Endothelial cell of umbilical vein (primary cell): Measurements from ENCODE around the gene OR51V1. TPM values are rescaled to one million over a fixed set of nuclear protein-coding genes. Genes with fewer than 3 reads are reported as not detected.

Experiments
- BruUV-seq: library from RNA; stranded (reverse); fragments of 400-500 nt; replicated peaks from 2 replicates; lab custom pipeline; 2021; lab: Mats Ljungman, UMichigan
- CTCF ChIA-PET: fragments of 300-600, 350-600 bp; sonication (Branson Sonifier 250); formaldehyde crosslinking; loops from one replicate; lab custom pipeline; 2021; ENCODE audit warnings: antibody characterized with exemption, inconsistent platforms; lab: Charles Lee
- POLR2A ChIA-PET: fragments of 300-600, 350-600 bp; sonication (Branson Sonifier 250); formaldehyde crosslinking; loops from one replicate; lab custom pipeline; 2021; ENCODE audit warnings: antibody characterized with exemption, inconsistent platforms; lab: Charles Lee
- DNase-seq: peaks from one replicate; pipeline ENCODE4 v3.0.0-alpha.2; 2011; ENCODE audit warnings: low read depth, low spot score
- FAIRE-seq: peaks from 2 replicates; lab custom pipeline; 2011; peaks lifted over from hg19 to GRCh38; lab: Jason Lieb, UNC
- H2AFZ ChIP-seq: 2 replicates; pipeline ENCODE4 v1.6.0; 2012; ENCODE audit warnings: low read depth, low read length, control low read depth, inconsistent platforms
- H3K27ac ChIP-seq: 2 replicates; pipeline ENCODE4 v1.5.1; 2011; ENCODE audit warnings: low read depth, mild to moderate bottlenecking, control low read depth, low read length, moderate library complexity; ENCODE audit not compliant: insufficient read depth
- H3K27me3 ChIP-seq, 2 experiments: 2 replicates each; pipeline versions ENCODE4 v1.6.0 to v1.6.1; 2011; ENCODE audit warnings: low read length in 2 of 2, mixed read lengths in 1 of 2; ENCODE audit not compliant: control insufficient read depth in 2 of 2, insufficient read depth in 2 of 2
- H3K36me3 ChIP-seq, 2 experiments: 2 replicates in 1 of 2; 3 replicates in 1 of 2; pipeline ENCODE4 v1.5.1; 2011; ENCODE audit warnings: low read length in 2 of 2, mild to moderate bottlenecking in 1 of 2, moderate library complexity in 1 of 2; ENCODE audit not compliant: control insufficient read depth in 2 of 2, insufficient read depth in 2 of 2; ENCODE audit errors: extremely low read depth in 1 of 2
- H3K4me1 ChIP-seq: 3 replicates; pipeline ENCODE4 v1.5.1; 2011; ENCODE audit warnings: mild to moderate bottlenecking, low read length; ENCODE audit not compliant: control insufficient read depth, insufficient read depth; ENCODE audit errors: extremely low read depth
- H3K4me2 ChIP-seq: 2 replicates; pipeline ENCODE4 v1.6.1; 2011; ENCODE audit warnings: low read length, control low read depth, mixed read lengths; ENCODE audit not compliant: insufficient read depth
- H3K4me3 ChIP-seq, 3 experiments: fragments of 200-600 bp in 1 of 3; sonication (generic), shearing (Covaris generic) in 1 of 3; replicated peaks in 1 of 3; 2 replicates each; pipeline ENCODE4 v1.5.1; 2011 to 2016; ENCODE audit warnings: control low read depth in 3 of 3, low read length in 3 of 3, mild to moderate bottlenecking in 2 of 3, inconsistent platforms in 1 of 3, low read depth in 1 of 3, moderate library complexity in 1 of 3; ENCODE audit not compliant: insufficient read depth in 1 of 3
- H3K79me2 ChIP-seq: 2 replicates; pipeline ENCODE4 v1.6.0; 2012; ENCODE audit warnings: low read length, inconsistent platforms; ENCODE audit not compliant: control insufficient read depth, insufficient read depth
- H3K9ac ChIP-seq: replicated peaks from 2 replicates; pipeline ENCODE3; 2011; ENCODE audit warnings: low read length, control low read depth; ENCODE audit not compliant: insufficient read depth; ENCODE audit errors: extremely low read depth
- H3K9me1 ChIP-seq: replicated peaks from 3 replicates; pipeline ENCODE4 v1.6.0; 2011; ENCODE audit warnings: mild to moderate bottlenecking, low read length; ENCODE audit not compliant: control insufficient read depth, insufficient read depth; ENCODE audit errors: extremely low read depth
- H3K9me3 ChIP-seq: replicated peaks from 2 replicates; pipeline ENCODE4 v1.5.1; 2012; ENCODE audit warnings: low read length, inconsistent platforms; ENCODE audit not compliant: control insufficient read depth, insufficient read depth
- H4K20me1 ChIP-seq: replicated peaks from 2 replicates; pipeline ENCODE3; 2011; ENCODE audit warnings: mild to moderate bottlenecking, low read length; ENCODE audit not compliant: control insufficient read depth, insufficient read depth; ENCODE audit errors: extremely low read depth
- EZH2 ChIP-seq: IDR thresholded peaks from 2 replicates; pipeline ENCODE4 v1.6.1; 2012; ENCODE audit warnings: borderline replicate concordance, low read depth, mild to moderate bottlenecking, moderate library complexity, low read length, inconsistent platforms; ENCODE audit not compliant: severe bottlenecking
- FOS ChIP-seq: IDR thresholded peaks from 2 replicates; pipeline ENCODE4 v1.6.1; 2011; ENCODE audit warnings: mild to moderate bottlenecking, low read length, moderate library complexity, borderline replicate concordance; ENCODE audit not compliant: insufficient read depth
- GATA2 ChIP-seq: IDR thresholded peaks from 2 replicates; pipeline ENCODE4 v1.7.0; 2011; ENCODE audit warnings: low read depth, mild to moderate bottlenecking, moderate library complexity, mixed read lengths, low read length; ENCODE audit not compliant: insufficient read length, insufficient read depth
- JUN ChIP-seq: IDR thresholded peaks from 2 replicates; pipeline ENCODE4 v1.6.1; 2011; ENCODE audit warnings: borderline replicate concordance, low read depth; ENCODE audit not compliant: insufficient read length, insufficient read depth
- MYC ChIP-seq: IDR thresholded peaks from one replicate; pipeline ENCODE4 v1.6.1; 2011; ENCODE audit warnings: mild to moderate bottlenecking, low read depth, low read length
- POLR2A ChIP-seq: IDR thresholded peaks from 2 replicates; pipeline ENCODE4 v1.6.1; 2012; ENCODE audit warnings: low read depth, mild to moderate bottlenecking, control low read depth, low read length
- POLR2AphosphoS5 ChIP-seq: IDR thresholded peaks from 2 replicates; pipeline ENCODE4 v1.6.1; 2012; ENCODE audit warnings: low read depth, mild to moderate bottlenecking, control low read depth, low read length, moderate library complexity; ENCODE audit not compliant: insufficient read depth
- dilution Hi-C: fragments of 300-500 bp; cut with MboI; formaldehyde crosslinking; loops from one replicate; pipeline ENCODE4 v1.15.0; 2019; ENCODE audit warnings: low sequenced_read_pairs; ENCODE audit not compliant: extremely low pct_ligation_motif_present
- intact Hi-C: fragments of 100-400 bp; cut with micrococcal nuclease; formaldehyde crosslinking; loops from one replicate; pipeline ENCODE4 v1.10.0; 2022
- polyA plus RNA-seq, 4 experiments: library from polyadenylated mRNA; depleted of rRNA in 3 of 4; stranded (reverse) in 3 of 4; unstranded in 1 of 4; fragments of >200 nt; gene quantifications; 2 replicates each; pipeline versions ENCODE4 v1.2.1 to v1.2.3, GENCODE V29; 2011 to 2012; ENCODE audit warnings: missing spikeins in 1 of 4
- total RNA-seq: library from RNA; stranded (reverse); gene quantifications from 2 replicates; pipeline ENCODE4 v1.2.3, GENCODE V29; 2021
- TF ChIP-seq, protein P1 (sequence below), 2 donors: IDR thresholded peaks; 1 replicate in 1 of 2; 2 replicates in 1 of 2; pipeline ENCODE4 v1.5.1; 2011; ENCODE audit warnings: low read length in 2 of 2, mild to moderate bottlenecking in 2 of 2, moderate library complexity in 2 of 2, control low read depth in 1 of 2, inconsistent platforms in 1 of 2, low read depth in 1 of 2; ENCODE audit not compliant: insufficient read depth in 1 of 2; ENCODE audit errors: extremely low read depth in 1 of 2
- TF ChIP-seq, protein P2 (sequence below): IDR thresholded peaks from 2 replicates; pipeline ENCODE4 v1.6.1; 2011; ENCODE audit not compliant: insufficient read depth, insufficient read length

OR51V1 gene
- total and polyA plus RNA-seq, 2 donors (not counting 3 experiments of a cell fraction or from before 2014, with no cell fraction given): not detected

DNA sequence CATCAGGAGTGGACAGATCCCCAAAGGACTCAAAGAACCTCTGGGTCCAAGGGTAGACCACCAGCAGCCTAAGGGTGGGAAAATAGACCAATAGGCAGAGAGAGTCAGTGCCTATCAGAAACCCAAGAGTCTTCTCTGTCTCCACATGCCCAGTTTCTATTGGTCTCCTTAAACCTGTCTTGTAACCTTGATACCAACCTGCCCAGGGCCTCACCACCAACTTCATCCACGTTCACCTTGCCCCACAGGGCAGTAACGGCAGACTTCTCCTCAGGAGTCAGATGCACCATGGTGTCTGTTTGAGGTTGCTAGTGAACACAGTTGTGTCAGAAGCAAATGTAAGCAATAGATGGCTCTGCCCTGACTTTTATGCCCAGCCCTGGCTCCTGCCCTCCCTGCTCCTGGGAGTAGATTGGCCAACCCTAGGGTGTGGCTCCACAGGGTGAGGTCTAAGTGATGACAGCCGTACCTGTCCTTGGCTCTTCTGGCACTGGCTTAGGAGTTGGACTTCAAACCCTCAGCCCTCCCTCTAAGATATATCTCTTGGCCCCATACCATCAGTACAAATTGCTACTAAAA lies 26.3 kb upstream of the OR51V1 start, which contains the start of gene HBB:
Gene HBB, minus strand, starts transcription at position 340 of the 579 bp plus-strand sequence. Its CDS starts 50 bp downstream, at position 290.
- no TSS peak for BruUV-seq
- ChIA-PET CTCF (no interaction called here), POLR2A (no interaction called here)
- dilution Hi-C loops (no loop called here), intact Hi-C loops (no loop called here)
- H3K27ac ChIP-seq: no peak within 1 kb of the TSS
- H3K79me2 ChIP-seq: no peaks in the 10 kb centered on the region
- TF ChIP-seq POLR2AphosphoS5 (no peak), MYC (no peak), FOS (no peak), EZH2 (no peak), JUN (no peak), GATA2 (no peak), POLR2A (no peak)
- TF ChIP-seq, protein P1, sequence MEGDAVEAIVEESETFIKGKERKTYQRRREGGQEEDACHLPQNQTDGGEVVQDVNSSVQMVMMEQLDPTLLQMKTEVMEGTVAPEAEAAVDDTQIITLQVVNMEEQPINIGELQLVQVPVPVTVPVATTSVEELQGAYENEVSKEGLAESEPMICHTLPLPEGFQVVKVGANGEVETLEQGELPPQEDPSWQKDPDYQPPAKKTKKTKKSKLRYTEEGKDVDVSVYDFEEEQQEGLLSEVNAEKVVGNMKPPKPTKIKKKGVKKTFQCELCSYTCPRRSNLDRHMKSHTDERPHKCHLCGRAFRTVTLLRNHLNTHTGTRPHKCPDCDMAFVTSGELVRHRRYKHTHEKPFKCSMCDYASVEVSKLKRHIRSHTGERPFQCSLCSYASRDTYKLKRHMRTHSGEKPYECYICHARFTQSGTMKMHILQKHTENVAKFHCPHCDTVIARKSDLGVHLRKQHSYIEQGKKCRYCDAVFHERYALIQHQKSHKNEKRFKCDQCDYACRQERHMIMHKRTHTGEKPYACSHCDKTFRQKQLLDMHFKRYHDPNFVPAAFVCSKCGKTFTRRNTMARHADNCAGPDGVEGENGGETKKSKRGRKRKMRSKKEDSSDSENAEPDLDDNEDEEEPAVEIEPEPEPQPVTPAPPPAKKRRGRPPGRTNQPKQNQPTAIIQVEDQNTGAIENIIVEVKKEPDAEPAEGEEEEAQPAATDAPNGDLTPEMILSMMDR (IDR thresholded peaks at IDR 0.05; ENCODE audit: extremely low read depth in 1 of 2, insufficient read depth in 1 of 2, low read depth in 1 of 2, low read length in 2 of 2): no peak
- TF ChIP-seq, protein P2, sequence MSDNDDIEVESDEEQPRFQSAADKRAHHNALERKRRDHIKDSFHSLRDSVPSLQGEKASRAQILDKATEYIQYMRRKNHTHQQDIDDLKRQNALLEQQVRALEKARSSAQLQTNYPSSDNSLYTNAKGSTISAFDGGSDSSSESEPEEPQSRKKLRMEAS: no peak
- no peaks in the 10 kb centered on the region for H3K9me1 ChIP-seq
- H3K4me1 ChIP-seq: no peaks in the 10 kb centered on the region
- no peaks in the 10 kb centered on the region for H4K20me1 ChIP-seq
- DNase-seq (no peak), FAIRE-seq (no peak)
- H3K36me3 ChIP-seq: no peaks in the 10 kb centered on the region
- no peak within 1 kb of the TSS for H3K9ac ChIP-seq
- H3K4me3 ChIP-seq: no peak within 1 kb of the TSS
- H3K9me3 ChIP-seq: no peaks in the 10 kb centered on the region
- H3K4me2 ChIP-seq: no peak within 1 kb of the TSS
- no peaks in the 10 kb centered on the region for H3K27me3 ChIP-seq
- H2AFZ ChIP-seq: no peak within 1 kb of the TSS
